H9 (cell line): ENCODE measurements around the gene ZNF445. TPM values are rescaled to one million over a fixed set of nuclear protein-coding genes. Genes with fewer than 3 reads are reported as not detected.

Source experiments
- DNase-seq: peaks from one replicate; pipeline ENCODE4 v3.0.0-alpha.2; 2017
- H2AFZ ChIP-seq: one replicate; pipeline ENCODE4 v1.6.1; 2013; ENCODE audit warnings: mild to moderate bottlenecking, low read length, control low read depth, moderate library complexity
- H2AK5ac ChIP-seq: 2 replicates; pipeline ENCODE4 v1.6.1; 2013; ENCODE audit warnings: low read length, control low read depth, mixed read lengths; ENCODE audit not compliant: insufficient read length
- H2BK120ac ChIP-seq: one replicate; pipeline ENCODE4 v1.6.1; 2013; ENCODE audit warnings: low read depth, mild to moderate bottlenecking, low read length, control low read depth, inconsistent platforms; ENCODE audit not compliant: poor library complexity, severe bottlenecking
- H2BK12ac ChIP-seq: 2 replicates; pipeline ENCODE4 v1.6.1; 2013; ENCODE audit warnings: low read length, control low read depth, mixed read lengths, low read depth; ENCODE audit not compliant: insufficient read length
- H2BK15ac ChIP-seq: 2 replicates; pipeline ENCODE4 v1.6.1; 2013; ENCODE audit warnings: low read depth, low read length, control low read depth
- H2BK20ac ChIP-seq: one replicate; pipeline ENCODE4 v1.6.1; 2013; ENCODE audit warnings: low read depth, mild to moderate bottlenecking, low read length, control low read depth, inconsistent platforms; ENCODE audit not compliant: poor library complexity, severe bottlenecking
- H2BK5ac ChIP-seq: 2 replicates; pipeline ENCODE4 v1.6.1; 2013; ENCODE audit warnings: low read length, control low read depth, mixed read lengths; ENCODE audit not compliant: insufficient read length
- H3K14ac ChIP-seq: 2 replicates; pipeline ENCODE4 v1.6.1; 2013; ENCODE audit warnings: low read length, control low read depth; ENCODE audit not compliant: insufficient read depth
- H3K18ac ChIP-seq: 2 replicates; pipeline ENCODE4 v1.6.1; 2013; ENCODE audit warnings: low read depth, mild to moderate bottlenecking, mixed read lengths, low read length, control low read depth; ENCODE audit not compliant: insufficient read length
- H3K23ac ChIP-seq: 2 replicates; pipeline ENCODE4 v1.6.1; 2013; ENCODE audit warnings: low read length, control low read depth, mixed read lengths, low read depth; ENCODE audit not compliant: insufficient read length
- H3K23me2 ChIP-seq: 2 replicates; pipeline ENCODE4 v1.6.1; 2013; ENCODE audit warnings: low read depth, mild to moderate bottlenecking, mixed read lengths, low read length, control low read depth; ENCODE audit not compliant: insufficient read length, poor library complexity, severe bottlenecking
- H3K27ac ChIP-seq: 2 replicates; pipeline ENCODE4 v1.5.1; 2013; ENCODE audit warnings: low read length, control low read depth, mixed read lengths, low read depth; ENCODE audit not compliant: insufficient read length
- H3K27me3 ChIP-seq: 2 replicates; pipeline ENCODE4 v1.6.1; 2013; ENCODE audit warnings: low read length, control low read depth, inconsistent platforms; ENCODE audit not compliant: insufficient read depth
- H3K4ac ChIP-seq: 2 replicates; pipeline ENCODE4 v1.6.1; 2013; ENCODE audit warnings: low read depth, mild to moderate bottlenecking, control low read depth, inconsistent platforms, low read length, moderate library complexity
- H3K4me1 ChIP-seq: 2 replicates; pipeline ENCODE4 v1.6.1; 2013; ENCODE audit warnings: low read length, control low read depth, inconsistent platforms; ENCODE audit not compliant: insufficient read depth
- H3K4me2 ChIP-seq: 2 replicates; pipeline ENCODE4 v1.6.1; 2013; ENCODE audit warnings: low read length, control low read depth, mixed read lengths; ENCODE audit not compliant: insufficient read length, insufficient read depth
- H3K56ac ChIP-seq: 2 replicates; pipeline ENCODE4 v1.6.1; 2013; ENCODE audit warnings: low read depth, mild to moderate bottlenecking, mixed read lengths, low read length, control low read depth; ENCODE audit not compliant: insufficient read length
- H3K79me1 ChIP-seq: 2 replicates; pipeline ENCODE4 v1.6.1; 2013; ENCODE audit warnings: low read depth, mild to moderate bottlenecking, moderate library complexity, low read length, control low read depth, inconsistent platforms; ENCODE audit not compliant: insufficient read depth, poor library complexity, severe bottlenecking
- H3K79me2 ChIP-seq: 2 replicates; pipeline ENCODE4 v1.6.1; 2013; ENCODE audit warnings: low read length, control low read depth, inconsistent platforms; ENCODE audit not compliant: insufficient read depth
- H3K9ac ChIP-seq: 2 replicates; pipeline ENCODE4 v1.6.1; 2013; ENCODE audit warnings: low read length, control low read depth, mixed read lengths; ENCODE audit not compliant: insufficient read length; ENCODE audit errors: extremely low read depth
- H3K9me3 ChIP-seq: one replicate; pipeline ENCODE4 v1.6.1; 2013; ENCODE audit warnings: low read depth, low read length, inconsistent platforms; ENCODE audit not compliant: control insufficient read depth
- H3T11ph ChIP-seq: one replicate; pipeline ENCODE4 v1.6.1; 2013; ENCODE audit warnings: mild to moderate bottlenecking, low read length, control low read depth, inconsistent platforms
- H4K20me1 ChIP-seq: one replicate; pipeline ENCODE4 v1.6.1; 2013; ENCODE audit not compliant: control insufficient read depth, insufficient read length, insufficient read depth
- H4K5ac ChIP-seq: 2 replicates; pipeline ENCODE4 v1.6.1; 2013; ENCODE audit warnings: low read depth, mild to moderate bottlenecking, mixed read lengths, low read length, control low read depth; ENCODE audit not compliant: insufficient read length
- H4K8ac ChIP-seq: replicated peaks from 2 replicates; pipeline ENCODE4 v1.6.1; 2013; ENCODE audit warnings: low read length, control low read depth, mixed read lengths, low read depth; ENCODE audit not compliant: insufficient read length
- H4K91ac ChIP-seq: 2 replicates; pipeline ENCODE4 v1.6.1; 2013; ENCODE audit warnings: low read depth, mild to moderate bottlenecking, moderate library complexity, mixed read lengths, low read length, control low read depth; ENCODE audit not compliant: insufficient read length
- H3K27ac Mint-ChIP-seq, 3 experiments: 2 replicates in 2 of 3; 3 replicates in 1 of 3; pipeline ENCODE4 v1.8.0; 2020 to 2021; ENCODE audit warnings: mixed read lengths in 3 of 3, mild to moderate bottlenecking in 1 of 3, moderate library complexity in 1 of 3
- H3K27me3 Mint-ChIP-seq: 2 replicates; pipeline ENCODE4 v1.8.0; 2021; ENCODE audit warnings: low read depth, mild to moderate bottlenecking, moderate library complexity, mixed read lengths
- H3K36me3 Mint-ChIP-seq, 3 experiments: 2 replicates in 2 of 3; 3 replicates in 1 of 3; pipeline ENCODE4 v1.8.0; 2020 to 2021; ENCODE audit warnings: low read depth in 3 of 3, mixed read lengths in 3 of 3; ENCODE audit not compliant: insufficient read depth in 1 of 3
- H3K4me1 Mint-ChIP-seq, 2 experiments: 2 replicates each; pipeline ENCODE4 v1.8.0; 2020; ENCODE audit warnings: mixed read lengths in 2 of 2
- H3K4me3 Mint-ChIP-seq, 2 experiments: 2 replicates in 1 of 2; 3 replicates in 1 of 2; pipeline ENCODE4 v1.8.0; 2020 to 2021; ENCODE audit warnings: mild to moderate bottlenecking in 2 of 2, mixed read lengths in 2 of 2, moderate library complexity in 1 of 2
- H3K9me3 Mint-ChIP-seq, 2 experiments: 2 replicates in 1 of 2; 3 replicates in 1 of 2; pipeline ENCODE4 v1.8.0; 2020; ENCODE audit warnings: mild to moderate bottlenecking in 2 of 2, mixed read lengths in 2 of 2, moderate library complexity in 1 of 2
- CTCF ChIP-seq: fragments of 200-600 bp; sonication (generic); conservative IDR thresholded peaks from 3 replicates; pipeline ENCODE4 v1.8.0; 2021; ENCODE audit warnings: antibody characterized with exemption, mild to moderate bottlenecking
- WGBS: extraction: QIAGEN DNeasy Blood & Tissue Kit; methylation state at CpG from one replicate; pipeline ENCODE4 v1.1.7; 2013; ENCODE audit warnings: missing lambda C conversion rate, low lambda C conversion rate, mixed read lengths; ENCODE audit not compliant: insufficient read length; ENCODE audit errors: extremely low coverage; 5-methylcytosine and 5-hydroxymethylcytosine counted together
- total RNA-seq: library from RNA; stranded (reverse); gene quantifications from 2 replicates; pipeline ENCODE4 v1.2.1, GENCODE V29; 2021

Gene ZNF445
- total RNA-seq, 1 experiment from 2014 or later, result 26.0 TPM

- no peak overlapping the region for H3K14ac ChIP-seq
- no peaks in the 10 kb centered on the region for H3K79me2 ChIP-seq
- Mint-ChIP-seq H3K4me1 (no peaks in the 10 kb centered on the region), H3K27ac (no peak overlapping the region; a peak in 1 of 7 replicates), H3K36me3 (peaks cover 0 to 4% (median 3%) of the 10 kb centered on the region in 3 experiments; a peak in 2 of 7 replicates), H3K9me3 (no peaks in the 10 kb centered on the region), H3K27me3 (no peaks in the 10 kb centered on the region), H3K4me3 (no peak overlapping the region)
- H3K23ac ChIP-seq, result no peak overlapping the region
- no peak overlapping the region for H2BK15ac ChIP-seq
- H3K18ac ChIP-seq, result no peak overlapping the region
- no peak overlapping the region for H2AFZ ChIP-seq
- H2AK5ac ChIP-seq, result no peak overlapping the region
- no peak overlapping the region for H4K91ac ChIP-seq
- H4K8ac ChIP-seq, result no peak overlapping the region
- H2BK12ac ChIP-seq, result no peak overlapping the region
- H3K4me1 ChIP-seq, result no peaks in the 10 kb centered on the region
- no peak overlapping the region for H3K4me2 ChIP-seq
- no peaks in the 10 kb centered on the region for H3K9me3 ChIP-seq
- H3K4ac ChIP-seq, result no peak overlapping the region
- H3K23me2 ChIP-seq, result no peaks in the 10 kb centered on the region
- no peaks in the 10 kb centered on the region for H3K27me3 ChIP-seq
- H3K27ac ChIP-seq, result no peak overlapping the region
- no peak overlapping the region for H4K5ac ChIP-seq
- WGBS, result no CpG with 5 or more reads among the region's 2 CpGs
- H3T11ph ChIP-seq, result no peak overlapping the region
- no peaks in the 10 kb centered on the region for H4K20me1 ChIP-seq
- TF ChIP-seq CTCF, result no peak
- DNase-seq, result no peak
- H3K56ac ChIP-seq, result no peak overlapping the region
- no peak overlapping the region for H2BK5ac ChIP-seq
- H3K9ac ChIP-seq, result no peak overlapping the region
- H3K79me1 ChIP-seq, result no peaks in the 10 kb centered on the region
- no peak overlapping the region for H2BK20ac ChIP-seq
- H2BK120ac ChIP-seq, result no peak overlapping the region
These were observed 76.7 kb downstream of the ZNF445 start for GRCh38 chr3:44400771-44401170.
